Suprapubic skin (tissue), 4 donors: ENCODE results near the gene STAM2. TPM values are rescaled to one million over a fixed set of nuclear protein-coding genes. Genes with fewer than 3 reads are reported as not detected.
"Not testable (repeated sequence)": the region's sequence is repeated elsewhere in the genome, so short reads cannot be mapped to it uniquely, and the experiment has no call there.

Source experiments
- DNase-seq, 2 donors: peaks; one replicate each; pipeline ENCODE4 v3.0.0-alpha.2; 2019; ENCODE audit warnings: low spot score in 2 of 2
- H3K27ac ChIP-seq: fragments of 200-600 bp; sonication (generic); one replicate; pipeline ENCODE4 v1.5.1; 2019
- H3K27me3 ChIP-seq: fragments of 200-600 bp; sonication (generic); one replicate; pipeline ENCODE4 v1.5.1; 2019
- H3K36me3 ChIP-seq: fragments of 200-600 bp; sonication (generic); one replicate; pipeline ENCODE4 v1.5.1; 2019
- H3K4me1 ChIP-seq: fragments of 200-600 bp; sonication (generic); one replicate; pipeline ENCODE4 v1.5.1; 2019
- H3K4me3 ChIP-seq: fragments of 200-600 bp; sonication (generic); one replicate; pipeline ENCODE4 v1.5.1; 2019; ENCODE audit warnings: mild to moderate bottlenecking
- H3K9me3 ChIP-seq: fragments of 200-600 bp; sonication (generic); one replicate; pipeline ENCODE4 v1.5.1; 2019
- EP300 ChIP-seq: sonication (generic); formaldehyde crosslinking; IDR thresholded peaks from one replicate; pipeline ENCODE4 v1.6.1; 2017; ENCODE audit warnings: antibody characterized with exemption
- POLR2A ChIP-seq, 2 donors: fragments of 450-650 bp; IDR thresholded peaks; one replicate each; pipeline ENCODE4 v1.6.1; 2017; ENCODE audit warnings: antibody characterized with exemption in 2 of 2, mild to moderate bottlenecking in 2 of 2, moderate library complexity in 2 of 2
- POLR2AphosphoS5 ChIP-seq, 3 donors: sonication (generic); formaldehyde crosslinking; IDR thresholded peaks; one replicate each; pipeline ENCODE4 v1.6.1; 2017; ENCODE audit warnings: antibody characterized with exemption in 3 of 3
- WGBS: methylation state at CpG from one replicate; pipeline ENCODE4 v1.1.5; 2018; 5-methylcytosine and 5-hydroxymethylcytosine counted together
- total RNA-seq, 4 donors: library from RNA; depleted of rRNA; stranded (reverse); fragments of >200 nt; gene quantifications; one replicate each; pipeline ENCODE4 v1.1.0, GENCODE V29; 2016
- TF ChIP-seq, protein P1 (sequence below), 2 donors: fragments of 200-600 bp in 1 of 2; fragments of 450-650 bp in 1 of 2; sonication (generic) in 1 of 2; IDR thresholded peaks; one replicate each; pipeline ENCODE4 v1.5.1; 2016 to 2019; ENCODE audit warnings: antibody characterized with exemption in 2 of 2, mild to moderate bottlenecking in 1 of 2, moderate library complexity in 1 of 2

STAM2 gene
- total RNA-seq, 4 donors from 2014 or later: 27.4 to 42.2 (median 35.5) TPM

DNA sequence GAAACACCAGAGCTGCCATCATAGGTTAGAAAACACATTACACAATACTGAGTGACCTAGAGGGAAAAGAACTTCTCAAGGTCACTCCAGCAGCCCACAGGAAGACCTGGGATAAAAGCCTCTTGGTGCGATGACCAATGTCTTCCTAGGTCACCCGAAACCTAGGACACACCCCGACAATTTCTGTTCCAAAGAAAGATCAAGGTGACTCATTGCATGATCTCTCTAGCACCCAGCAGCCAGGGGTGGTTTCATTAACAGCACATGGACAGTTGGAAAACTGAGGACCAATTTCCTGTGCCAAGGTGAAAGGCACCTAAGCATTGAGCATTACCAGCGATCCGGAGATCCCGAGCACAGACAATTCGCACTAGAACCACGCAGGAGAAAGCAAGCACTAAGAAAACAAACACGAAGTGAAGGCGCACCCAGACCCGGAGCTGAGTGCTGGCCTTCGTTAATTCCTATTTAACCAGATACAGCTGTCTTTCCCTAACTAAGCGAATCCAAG is 78.2 kb downstream of the STAM2 start:
- Histone ChIP-seq H3K36me3 (no peaks in the 10 kb centered on the region), H3K9me3 (no peaks in the 10 kb centered on the region), H3K27me3 (peaks cover 24% of the 10 kb centered on the region), H3K4me1 (peaks cover 35% of the 10 kb centered on the region), H3K4me3 (peak overlapping the region; percentile 66), H3K27ac (peak overlapping the region; percentile 62)
- TF ChIP-seq POLR2AphosphoS5 (IDR thresholded peaks at IDR 0.05) (no peak), EP300 (no peak), POLR2A (IDR thresholded peaks at IDR 0.05) (no peak)
- TF ChIP-seq, protein P1, sequence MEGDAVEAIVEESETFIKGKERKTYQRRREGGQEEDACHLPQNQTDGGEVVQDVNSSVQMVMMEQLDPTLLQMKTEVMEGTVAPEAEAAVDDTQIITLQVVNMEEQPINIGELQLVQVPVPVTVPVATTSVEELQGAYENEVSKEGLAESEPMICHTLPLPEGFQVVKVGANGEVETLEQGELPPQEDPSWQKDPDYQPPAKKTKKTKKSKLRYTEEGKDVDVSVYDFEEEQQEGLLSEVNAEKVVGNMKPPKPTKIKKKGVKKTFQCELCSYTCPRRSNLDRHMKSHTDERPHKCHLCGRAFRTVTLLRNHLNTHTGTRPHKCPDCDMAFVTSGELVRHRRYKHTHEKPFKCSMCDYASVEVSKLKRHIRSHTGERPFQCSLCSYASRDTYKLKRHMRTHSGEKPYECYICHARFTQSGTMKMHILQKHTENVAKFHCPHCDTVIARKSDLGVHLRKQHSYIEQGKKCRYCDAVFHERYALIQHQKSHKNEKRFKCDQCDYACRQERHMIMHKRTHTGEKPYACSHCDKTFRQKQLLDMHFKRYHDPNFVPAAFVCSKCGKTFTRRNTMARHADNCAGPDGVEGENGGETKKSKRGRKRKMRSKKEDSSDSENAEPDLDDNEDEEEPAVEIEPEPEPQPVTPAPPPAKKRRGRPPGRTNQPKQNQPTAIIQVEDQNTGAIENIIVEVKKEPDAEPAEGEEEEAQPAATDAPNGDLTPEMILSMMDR (IDR thresholded peaks at IDR 0.05): no peak
- 4% methylated on average over 13 of the region's 13 CpGs for WGBS
- DNase-seq: no peak

DNA sequence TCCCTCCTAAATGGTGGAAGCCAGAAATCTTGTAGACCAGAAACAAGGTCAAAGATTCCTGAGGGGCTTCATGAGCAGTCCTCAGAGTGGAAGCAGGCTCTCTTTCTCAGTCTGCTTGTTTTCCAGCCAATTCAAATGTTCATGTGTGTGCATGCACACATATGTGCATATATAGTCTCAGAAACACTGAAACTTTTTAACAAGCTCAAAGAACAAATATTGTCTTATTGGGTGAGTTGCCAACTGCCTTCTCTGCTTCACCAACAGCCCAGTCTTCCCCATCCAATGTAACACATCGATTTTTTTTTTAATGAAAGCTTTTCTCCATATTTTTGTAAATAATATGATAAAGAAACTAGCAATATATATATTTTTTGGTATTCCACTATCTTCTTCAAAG is 80.4 kb downstream of the STAM2 start:
- TF ChIP-seq POLR2A (IDR thresholded peaks at IDR 0.05): no peak
- Histone ChIP-seq H3K27me3 (peaks cover 19% of the 10 kb centered on the region), H3K9me3 (no peaks in the 10 kb centered on the region), H3K4me1 (peaks cover 35% of the 10 kb centered on the region), H3K4me3 (no peak overlapping the region), H3K27ac (no peak overlapping the region), H3K36me3 (no peaks in the 10 kb centered on the region)
- 83% methylated on average over 1 of the region's 1 CpG for WGBS
- DNase-seq: no peak

DNA sequence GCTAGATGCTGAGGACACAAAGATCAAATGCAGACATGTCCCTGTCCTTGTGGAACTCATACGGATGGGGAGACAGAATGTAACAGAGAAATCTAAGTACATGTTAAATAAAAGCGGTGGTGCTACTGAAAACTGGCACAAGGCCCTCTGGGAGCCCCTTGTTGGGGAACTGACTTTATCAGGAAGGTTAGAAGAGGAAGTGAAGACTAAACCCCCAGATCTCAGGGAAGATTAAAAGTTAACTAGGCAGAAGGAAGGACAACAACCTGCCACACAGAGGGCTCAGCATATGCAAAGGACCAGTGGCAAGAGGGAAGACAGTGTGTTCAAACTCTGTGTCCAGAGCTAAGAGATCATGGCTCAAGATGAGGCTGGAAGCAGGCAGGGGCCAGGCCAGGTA is 81.5 kb downstream of the STAM2 start:
- Histone ChIP-seq H3K9me3 (no peaks in the 10 kb centered on the region), H3K4me3 (no peak overlapping the region), H3K4me1 (peaks cover 26% of the 10 kb centered on the region), H3K27ac (no peak overlapping the region), H3K27me3 (peaks cover 9% of the 10 kb centered on the region), H3K36me3 (no peaks in the 10 kb centered on the region)
- no peak for DNase-seq
- TF ChIP-seq EP300 (no peak), POLR2A (IDR thresholded peaks at IDR 0.05) (no peak), POLR2AphosphoS5 (IDR thresholded peaks at IDR 0.05) (no peak)
- TF ChIP-seq, protein P1 (IDR thresholded peaks at IDR 0.05): no peak
- WGBS: 86% methylated on average over 2 of the region's 2 CpGs

DNA sequence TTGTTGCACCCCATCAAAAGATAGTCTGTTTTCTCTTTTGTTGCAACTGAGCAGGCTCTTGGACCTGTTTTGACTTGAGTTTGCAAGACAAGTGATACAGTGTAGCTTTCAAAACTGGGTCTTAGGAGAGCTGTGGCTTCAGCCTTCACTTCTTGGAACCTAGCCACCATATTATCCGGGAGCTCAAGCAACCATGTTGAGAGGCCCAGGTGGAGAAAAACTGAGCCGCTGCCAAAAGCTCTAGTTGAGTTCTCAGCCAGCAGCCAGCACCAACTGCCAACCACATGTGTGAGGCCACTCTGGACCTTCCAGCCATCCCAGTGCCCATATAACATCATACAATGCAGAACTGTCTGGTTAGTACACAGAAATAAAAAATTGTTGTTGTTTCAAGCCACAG is 82.1 kb downstream of the STAM2 start:
- no peak for DNase-seq
- Histone ChIP-seq H3K27me3 (peaks cover 4% of the 10 kb centered on the region), H3K27ac (no peak overlapping the region), H3K4me3 (no peak overlapping the region), H3K9me3 (no peaks in the 10 kb centered on the region), H3K36me3 (no peaks in the 10 kb centered on the region), H3K4me1 (peaks cover 20% of the 10 kb centered on the region)
- 47% methylated on average over 2 of the region's 2 CpGs for WGBS
- TF ChIP-seq, protein P1 (IDR thresholded peaks at IDR 0.05): no peak
- no peak for TF ChIP-seq EP300
- TF ChIP-seq POLR2A (IDR thresholded peaks at IDR 0.05): no peak

DNA sequence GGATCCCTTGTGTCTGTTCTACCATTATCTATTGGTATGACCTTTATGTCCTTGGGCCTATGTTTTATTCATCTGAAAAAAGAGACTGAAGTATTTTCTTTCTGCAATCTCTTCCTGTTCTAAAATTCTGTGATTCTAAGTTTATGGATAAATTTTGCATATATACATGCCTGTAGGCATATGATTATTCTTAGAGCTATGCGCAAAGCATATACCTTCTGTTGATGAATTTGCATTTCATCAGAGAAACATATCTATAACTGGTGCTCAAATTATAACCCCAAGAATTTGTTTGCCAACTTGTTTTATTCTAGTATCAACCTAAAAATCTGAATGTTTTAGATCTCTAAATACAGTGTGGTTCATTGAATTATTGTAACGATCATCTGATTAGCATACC is 83.5 kb downstream of the STAM2 start:
- Histone ChIP-seq H3K4me1 (peaks cover 7% of the 10 kb centered on the region), H3K27me3 (no peaks in the 10 kb centered on the region), H3K4me3 (no peak overlapping the region), H3K9me3 (no peaks in the 10 kb centered on the region), H3K36me3 (no peaks in the 10 kb centered on the region), H3K27ac (no peak overlapping the region)
- no peak for DNase-seq
- WGBS: 83% methylated on average over 2 of the region's 2 CpGs
- no peak for TF ChIP-seq POLR2A (IDR thresholded peaks at IDR 0.05)

DNA sequence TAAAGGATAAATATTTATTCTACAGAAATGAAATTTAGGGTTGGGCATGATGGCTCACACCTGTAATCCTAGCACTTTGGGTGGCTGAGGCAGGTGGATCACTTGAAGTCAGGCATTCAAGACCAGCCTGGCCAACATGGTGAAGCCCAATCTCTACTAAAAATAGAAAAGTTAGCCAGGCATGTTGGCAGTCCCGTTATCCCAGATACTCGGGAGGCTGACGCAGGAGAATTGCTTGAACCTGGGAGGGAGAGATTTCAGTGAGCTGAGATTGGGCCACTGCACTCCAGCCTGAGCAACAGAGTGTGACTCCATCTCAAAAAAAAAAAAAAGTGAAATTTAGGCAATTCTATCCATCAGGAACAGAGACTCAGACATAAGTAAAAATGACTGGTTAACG is 84.8 kb downstream of the STAM2 start:
- not testable (repeated sequence) for H3K27me3 ChIP-seq, H3K4me3 ChIP-seq, H3K9me3 ChIP-seq, H3K36me3 ChIP-seq, H3K4me1 ChIP-seq, H3K27ac ChIP-seq, DNase-seq
- 89% methylated on average over 4 of the region's 4 CpGs for WGBS

DNA sequence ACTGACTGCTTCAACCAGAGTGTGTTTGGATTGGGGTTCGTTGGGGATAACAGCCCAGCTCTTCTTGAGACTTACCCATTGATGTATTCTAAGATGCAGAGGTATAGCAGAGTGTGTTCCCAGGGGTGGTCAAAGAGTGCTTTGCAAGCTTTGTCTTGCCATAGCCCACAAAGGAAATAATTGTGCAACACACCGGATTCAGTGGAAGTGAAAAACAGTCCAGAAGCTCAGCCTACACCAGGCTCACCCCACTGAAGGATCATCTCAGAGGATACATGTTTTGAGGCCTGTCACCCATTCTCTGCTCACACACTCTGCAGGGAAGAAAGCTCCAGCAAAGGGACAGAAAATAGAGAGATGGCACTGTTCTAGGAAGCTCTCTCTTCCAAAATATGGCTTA is 86.3 kb downstream of the STAM2 start:
- Histone ChIP-seq H3K4me1 (peaks cover 4% of the 10 kb centered on the region), H3K9me3 (no peaks in the 10 kb centered on the region), H3K27ac (no peak overlapping the region), H3K27me3 (no peaks in the 10 kb centered on the region), H3K4me3 (no peak overlapping the region), H3K36me3 (no peaks in the 10 kb centered on the region)
- TF ChIP-seq POLR2A (IDR thresholded peaks at IDR 0.05) (no peak), POLR2AphosphoS5 (IDR thresholded peaks at IDR 0.05) (no peak)
- DNase-seq: no peak
- WGBS: 50% methylated on average over 2 of the region's 2 CpGs
